ENCODE measurements around the gene HEXIM1.

DNA sequence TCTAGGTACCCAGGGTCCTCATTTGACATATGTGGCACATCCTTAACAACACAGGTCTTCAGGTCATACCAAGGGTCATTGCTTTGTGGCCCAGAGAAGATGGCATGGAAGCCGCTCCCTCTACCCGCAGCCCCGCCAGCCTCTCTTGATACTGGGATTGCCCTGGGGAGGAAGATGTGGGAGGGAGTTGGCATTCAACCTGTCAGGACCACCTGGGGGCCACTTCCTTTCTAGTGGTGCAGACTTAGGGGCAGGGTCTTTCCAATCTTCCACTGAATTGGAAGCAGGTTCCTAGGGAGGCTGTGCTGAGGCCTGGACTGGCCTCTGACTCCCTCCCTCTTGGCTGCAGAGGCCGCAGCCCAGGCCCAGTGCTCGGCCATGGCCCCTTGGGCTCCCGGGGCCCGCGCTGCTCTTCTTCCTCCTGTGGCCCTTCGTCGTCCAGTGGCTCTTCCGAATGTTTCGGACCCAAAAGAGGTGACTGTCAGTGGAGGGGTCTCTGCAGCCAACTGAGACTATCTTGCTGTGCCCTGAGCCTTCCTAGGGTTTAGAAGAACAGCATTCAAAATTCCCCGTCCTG, 5.1 kb upstream of the HEXIM1 start:
- TF ChIP-seq, protein P1, sequence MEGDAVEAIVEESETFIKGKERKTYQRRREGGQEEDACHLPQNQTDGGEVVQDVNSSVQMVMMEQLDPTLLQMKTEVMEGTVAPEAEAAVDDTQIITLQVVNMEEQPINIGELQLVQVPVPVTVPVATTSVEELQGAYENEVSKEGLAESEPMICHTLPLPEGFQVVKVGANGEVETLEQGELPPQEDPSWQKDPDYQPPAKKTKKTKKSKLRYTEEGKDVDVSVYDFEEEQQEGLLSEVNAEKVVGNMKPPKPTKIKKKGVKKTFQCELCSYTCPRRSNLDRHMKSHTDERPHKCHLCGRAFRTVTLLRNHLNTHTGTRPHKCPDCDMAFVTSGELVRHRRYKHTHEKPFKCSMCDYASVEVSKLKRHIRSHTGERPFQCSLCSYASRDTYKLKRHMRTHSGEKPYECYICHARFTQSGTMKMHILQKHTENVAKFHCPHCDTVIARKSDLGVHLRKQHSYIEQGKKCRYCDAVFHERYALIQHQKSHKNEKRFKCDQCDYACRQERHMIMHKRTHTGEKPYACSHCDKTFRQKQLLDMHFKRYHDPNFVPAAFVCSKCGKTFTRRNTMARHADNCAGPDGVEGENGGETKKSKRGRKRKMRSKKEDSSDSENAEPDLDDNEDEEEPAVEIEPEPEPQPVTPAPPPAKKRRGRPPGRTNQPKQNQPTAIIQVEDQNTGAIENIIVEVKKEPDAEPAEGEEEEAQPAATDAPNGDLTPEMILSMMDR (IDR thresholded peaks at IDR 0.05), result no peak
- no peak for TF ChIP-seq POLR2A (IDR thresholded peaks at IDR 0.05)

All from prostate gland (tissue), 2 donors.